WERI-Rb-1 (cell line): Measurements from ENCODE around the gene TBCD.

Experiments
- DNase-seq: peaks from one replicate; pipeline ENCODE4 v3.0.0-alpha.2; 2020
- H3K27ac ChIP-seq: fragments of 250-450 bp; sonication (Bioruptor Pico); 2 replicates; pipeline ENCODE4 v1.5.1; 2020; ENCODE audit warnings: mild to moderate bottlenecking, moderate library complexity
- H3K27me3 ChIP-seq: fragments of 250-450 bp; sonication (Bioruptor Pico); 2 replicates; pipeline ENCODE4 v1.5.1; 2021; ENCODE audit warnings: mild to moderate bottlenecking, low read depth, moderate library complexity; ENCODE audit not compliant: insufficient read depth, severe bottlenecking
- H3K36me3 ChIP-seq: fragments of 250-450 bp; sonication (Bioruptor Pico); 2 replicates; pipeline ENCODE4 v1.5.1; 2020; ENCODE audit warnings: mild to moderate bottlenecking, moderate library complexity
- H3K4me3 ChIP-seq: 2 replicates; pipeline ENCODE4 v1.5.1; 2011; ENCODE audit warnings: low read depth, mild to moderate bottlenecking, control low read depth, low read length
- H3K9me3 ChIP-seq: fragments of 250-450 bp; sonication (Bioruptor Pico); 2 replicates; pipeline ENCODE4 v1.5.1; 2021; ENCODE audit warnings: mild to moderate bottlenecking, moderate library complexity; ENCODE audit not compliant: severe bottlenecking
- CTCF ChIP-seq: IDR thresholded peaks from 2 replicates; pipeline ENCODE4 v1.5.1; 2011; ENCODE audit warnings: low read depth, mild to moderate bottlenecking, control low read depth, inconsistent platforms, low read length

The TBCD gene

GRCh38 chr17:82989881-82990280 is 238.0 kb downstream of the TBCD start:
- no peak for DNase-seq
- Histone ChIP-seq H3K9me3 (peaks cover 4% of the 10 kb centered on the region), H3K27me3 (no peaks in the 10 kb centered on the region), H3K27ac (no peak overlapping the region), H3K36me3 (no peaks in the 10 kb centered on the region), H3K4me3 (no peak overlapping the region)
- TF ChIP-seq CTCF, result no peak

GRCh38 chr17:82993005-82993404 is 241.1 kb downstream of the TBCD start:
- H3K4me3 ChIP-seq, result no peak overlapping the region
- no peak for DNase-seq
- peaks cover 4% of the 10 kb centered on the region for H3K9me3 ChIP-seq
- H3K27me3 ChIP-seq, result no peaks in the 10 kb centered on the region
- H3K36me3 ChIP-seq, result no peaks in the 10 kb centered on the region
- no peak overlapping the region for H3K27ac ChIP-seq
- no peak for TF ChIP-seq CTCF
